ENCODE data around the gene ADORA1.

DNA sequence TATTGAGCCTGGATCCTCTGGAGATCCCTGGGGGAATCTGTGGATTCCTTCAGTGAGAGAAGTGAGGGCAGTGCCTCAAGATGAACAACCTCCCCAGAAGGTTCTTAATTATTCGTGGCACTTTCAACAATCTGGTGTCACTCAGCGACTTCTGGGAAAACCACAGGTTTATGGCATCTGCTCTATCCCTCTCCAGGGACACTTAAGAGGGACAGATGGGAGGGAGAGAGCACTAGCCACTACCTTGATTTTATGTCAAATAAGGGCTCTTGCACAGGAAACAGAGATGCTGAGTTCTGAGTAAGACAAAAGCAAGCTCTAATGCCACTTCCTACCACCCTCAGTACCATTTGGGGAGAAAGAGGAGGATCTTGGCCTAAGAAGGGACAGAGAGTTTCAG lies 80.2 kb downstream of the ADORA1 start:
- TF ChIP-seq, protein P1, sequence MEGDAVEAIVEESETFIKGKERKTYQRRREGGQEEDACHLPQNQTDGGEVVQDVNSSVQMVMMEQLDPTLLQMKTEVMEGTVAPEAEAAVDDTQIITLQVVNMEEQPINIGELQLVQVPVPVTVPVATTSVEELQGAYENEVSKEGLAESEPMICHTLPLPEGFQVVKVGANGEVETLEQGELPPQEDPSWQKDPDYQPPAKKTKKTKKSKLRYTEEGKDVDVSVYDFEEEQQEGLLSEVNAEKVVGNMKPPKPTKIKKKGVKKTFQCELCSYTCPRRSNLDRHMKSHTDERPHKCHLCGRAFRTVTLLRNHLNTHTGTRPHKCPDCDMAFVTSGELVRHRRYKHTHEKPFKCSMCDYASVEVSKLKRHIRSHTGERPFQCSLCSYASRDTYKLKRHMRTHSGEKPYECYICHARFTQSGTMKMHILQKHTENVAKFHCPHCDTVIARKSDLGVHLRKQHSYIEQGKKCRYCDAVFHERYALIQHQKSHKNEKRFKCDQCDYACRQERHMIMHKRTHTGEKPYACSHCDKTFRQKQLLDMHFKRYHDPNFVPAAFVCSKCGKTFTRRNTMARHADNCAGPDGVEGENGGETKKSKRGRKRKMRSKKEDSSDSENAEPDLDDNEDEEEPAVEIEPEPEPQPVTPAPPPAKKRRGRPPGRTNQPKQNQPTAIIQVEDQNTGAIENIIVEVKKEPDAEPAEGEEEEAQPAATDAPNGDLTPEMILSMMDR (IDR thresholded peaks at IDR 0.05) = no peak
- TF ChIP-seq POLR2AphosphoS5 (IDR thresholded peaks at IDR 0.05) = no peak
- no peak for TF ChIP-seq POLR2A (IDR thresholded peaks at IDR 0.05)

Data from prostate gland (tissue), 2 donors.